K562 (cell line): ENCODE measurements around the gene RALB. TPM values are rescaled to one million over a fixed set of nuclear protein-coding genes. Genes with fewer than 3 reads are reported as not detected.

Experiments
- ARID4B ChIP-seq: sonication (generic); formaldehyde crosslinking; IDR thresholded peaks from 2 replicates; pipeline ENCODE4 v1.8.0; 2022; ENCODE audit warnings: mild to moderate bottlenecking, missing genetic modification reagents
- ATF1 ChIP-seq, 2 experiments: fragments of 450-650 bp in 1 of 2; IDR thresholded peaks; 2 replicates each; pipeline ENCODE4 v1.6.1; 2016; ENCODE audit warnings: missing compliant biosample characterization in 1 of 2, missing genetic modification characterization in 1 of 2
- CHD2 ChIP-seq: IDR thresholded peaks from 2 replicates; pipeline ENCODE4 v1.6.1; 2011; ENCODE audit warnings: low read depth, low read length
- ELF4 ChIP-seq: fragments of 450-650 bp; formaldehyde crosslinking; IDR thresholded peaks from 2 replicates; pipeline ENCODE4 v1.4.0; 2022; ENCODE audit warnings: missing genetic modification characterization
- EP400 ChIP-seq: fragments of 450-650 bp; IDR thresholded peaks from 2 replicates; pipeline ENCODE4 v1.6.1; 2017; ENCODE audit warnings: antibody characterized with exemption, mild to moderate bottlenecking, moderate library complexity
- ETV5 ChIP-seq: sonication (generic); formaldehyde crosslinking; IDR thresholded peaks from 2 replicates; pipeline ENCODE4 v1.4.0; 2020; ENCODE audit warnings: low read depth, mild to moderate bottlenecking, missing genetic modification reagents
- ETV6 ChIP-seq, 3 experiments: fragments of 150-350 bp in 1 of 3; sonication (generic) in 1 of 3; formaldehyde crosslinking in 1 of 3; IDR thresholded peaks; 2 replicates each; pipeline versions ENCODE4 v1.6.1 to v1.8.0; 2014 to 2022; ENCODE audit warnings: borderline replicate concordance in 2 of 3, low read depth in 2 of 3, antibody characterized with exemption in 1 of 3, low read length in 1 of 3, mild to moderate bottlenecking in 1 of 3, missing genetic modification reagents in 1 of 3
- HDGF ChIP-seq: fragments of 450-650 bp; IDR thresholded peaks from 2 replicates; pipeline ENCODE4 v1.6.1; 2016
- HNRNPH1 ChIP-seq: fragments of 200-400 bp; formaldehyde crosslinking; optimal IDR thresholded peaks from 2 replicates; pipeline ENCODE3; 2017; ENCODE audit warnings: low read depth, mild to moderate bottlenecking, low read length, moderate library complexity
- LEF1 ChIP-seq: fragments of 450-650 bp; IDR thresholded peaks from 2 replicates; pipeline ENCODE4 v1.6.1; 2016; ENCODE audit warnings: mild to moderate bottlenecking
- MAFF ChIP-seq: IDR thresholded peaks from 2 replicates; pipeline ENCODE4 v1.6.1; 2012; ENCODE audit warnings: low read length, improper control_type of control experiment
- MAZ ChIP-seq, 2 experiments: fragments of 450-650 bp in 1 of 2; sonication (generic) in 1 of 2; formaldehyde crosslinking; IDR thresholded peaks in 1 of 2; conservative IDR thresholded peaks in 1 of 2; 2 replicates each; pipeline versions ENCODE4 v1.4.0 to v1.5.0; 2020; ENCODE audit warnings: mild to moderate bottlenecking in 1 of 2, missing genetic modification reagents in 1 of 2
- MXI1 ChIP-seq: IDR thresholded peaks from 2 replicates; pipeline ENCODE4 v1.6.1; 2011; ENCODE audit warnings: low read depth, mild to moderate bottlenecking, improper control_type of control experiment, low read length
- NBN ChIP-seq: fragments of 450-650 bp; IDR thresholded peaks from 2 replicates; pipeline ENCODE4 v1.6.1; 2016; ENCODE audit warnings: low read depth, mild to moderate bottlenecking
- NCOA6 ChIP-seq: fragments of 450-650 bp; IDR thresholded peaks from 2 replicates; pipeline ENCODE4 v1.6.1; 2017; ENCODE audit warnings: mild to moderate bottlenecking
- NRF1 ChIP-seq, 2 experiments: fragments of 450-650 bp; IDR thresholded peaks in 1 of 2; conservative IDR thresholded peaks in 1 of 2; 2 replicates each; pipeline ENCODE4 v1.6.1; 2014; ENCODE audit warnings: mild to moderate bottlenecking in 2 of 2
- PCBP2 ChIP-seq: fragments of 200-400 bp; formaldehyde crosslinking; IDR thresholded peaks from 2 replicates; pipeline ENCODE4 v1.6.1; 2018; ENCODE audit warnings: low read length, low read depth, mild to moderate bottlenecking, moderate library complexity; ENCODE audit not compliant: poor library complexity, severe bottlenecking
- RBM15 ChIP-seq: fragments of 200-400 bp; formaldehyde crosslinking; IDR thresholded peaks from 2 replicates; pipeline ENCODE4 v1.6.1; 2018; ENCODE audit warnings: mild to moderate bottlenecking, low read length, moderate library complexity; ENCODE audit not compliant: insufficient read depth
- SRSF3 ChIP-seq: fragments of 200-400 bp; formaldehyde crosslinking; IDR thresholded peaks from 2 replicates; pipeline ENCODE4 v1.6.1; 2016; ENCODE audit warnings: mild to moderate bottlenecking, low read length, moderate library complexity; ENCODE audit not compliant: insufficient read depth
- ZBTB2 ChIP-seq: fragments of 450-650 bp; IDR thresholded peaks from 2 replicates; pipeline ENCODE4 v1.6.1; 2016; ENCODE audit warnings: antibody characterized with exemption
- ZBTB8A ChIP-seq: fragments of 450-650 bp; IDR thresholded peaks from 2 replicates; pipeline ENCODE4 v1.6.1; 2018; ENCODE audit warnings: mild to moderate bottlenecking, moderate library complexity; ENCODE audit not compliant: partially characterized antibody
- ZC3H8 ChIP-seq: fragments of 450-650 bp; IDR thresholded peaks from 2 replicates; pipeline ENCODE4 v1.6.1; 2017
- ZNF121 ChIP-seq: sonication (generic); formaldehyde crosslinking; conservative IDR thresholded peaks from 2 replicates; pipeline ENCODE4 v1.8.0; 2022; ENCODE audit warnings: missing genetic modification reagents
- ZNF143 ChIP-seq: sonication (generic); formaldehyde crosslinking; IDR thresholded peaks from 2 replicates; pipeline ENCODE4 v1.9.0; 2022; ENCODE audit warnings: mild to moderate bottlenecking, missing genetic modification reagents
- ZNF165 ChIP-seq: fragments of 250-450 bp; sonication (Bioruptor Pico); IDR thresholded peaks from 2 replicates; pipeline ENCODE4 v1.4.0; 2020; ENCODE audit warnings: borderline replicate concordance
- ZNF23 ChIP-seq: fragments of 250-450 bp; sonication (Bioruptor Pico); IDR thresholded peaks from 2 replicates; pipeline ENCODE4 v1.4.0; 2020; ENCODE audit warnings: mild to moderate bottlenecking
- ZNF408 ChIP-seq: fragments of 250-450 bp; sonication (Bioruptor Pico); IDR thresholded peaks from 2 replicates; pipeline ENCODE4 v1.4.0; 2020; ENCODE audit warnings: low read depth, mild to moderate bottlenecking, moderate library complexity
- polyA plus RNA-seq, 8 experiments: library from polyadenylated mRNA; depleted of rRNA in 4 of 8; stranded (reverse) in 5 of 8; unstranded in 3 of 8; fragments of >200 nt; fragmentation: Nextera tagmentation in 2 of 8; fragmentation: Illumina TruSeq in 1 of 8; extraction: Ambion mirVana in 2 of 8; extraction: Trizol in 1 of 8; gene quantifications; 2 replicates each; pipeline versions ENCODE4 v1.2.1 to v1.2.3, GENCODE V29; 2011 to 2014; ENCODE audit warnings: inconsistent platforms in 1 of 8, missing spikeins in 1 of 8
- total RNA-seq, 7 experiments: library from RNA; depleted of rRNA in 6 of 7; stranded (reverse); fragments of >200 nt in 6 of 7; fragmentation: Illumina TruSeq in 2 of 7; extraction: Trizol in 2 of 7; gene quantifications; 2 replicates each; pipeline versions ENCODE4 v1.2.1 to v1.2.3, GENCODE V29; 2011 to 2021; ENCODE audit warnings: low replicate concordance in 1 of 7

Gene RALB
- total and polyA plus RNA-seq, 9 of the 15 experiments (the other 6 are each of a cell fraction or from before 2014, with no cell fraction given), result 14.8 to 65.6 (median 38.4) TPM

- TF ChIP-seq ARID4B (CRISPR knock-in tag) (no peak), MAFF (peak; percentile 66), CHD2 (no peak), ZNF165 (no peak), SRSF3 (no peak), RBM15 (no peak), ETV6 (IDR thresholded peaks at IDR 0.05; ENCODE audit: borderline replicate concordance in 1 of 2, low read depth in 2 of 2, low read length in 1 of 2) (0 out of 4 replicates have a peak, but pooled peaks of 1 of the 2 experiments have one; percentile 29), ETV6 (CRISPR knock-in tag; IDR thresholded peaks at IDR 0.05; ENCODE audit: borderline replicate concordance) (no peak), HNRNPH1 (no peak), ZBTB2 (no peak), NCOA6 (no peak), LEF1 (no peak), MXI1 (no peak), ETV5 (CRISPR knock-in tag) (no peak), ZBTB8A (no peak), MAZ (CRISPR knock-in tag; conservative IDR thresholded peaks at IDR 0.05 in 1 of 2, IDR thresholded peaks at IDR 0.05 in 1 of 2) (no peak), ZNF23 (CRISPR knock-in tag) (no peak), ZNF408 (CRISPR knock-in tag) (no peak), ELF4 (no peak), ATF1 (CRISPR knock-in tag; IDR thresholded peaks at IDR 0.05) (no peak), ATF1 (tag; IDR thresholded peaks at IDR 0.05) (no peak), EP400 (no peak), HDGF (no peak), ZC3H8 (no peak), NRF1 (conservative IDR thresholded peaks at IDR 0.05 in 1 of 2, IDR thresholded peaks at IDR 0.05 in 1 of 2) (no peak), ZNF121 (no peak), NBN (no peak), ZNF143 (CRISPR knock-in tag) (no peak), PCBP2 (no peak)
These were observed 4.9 kb downstream of the RALB start (continued) for GRCh38 chr2:120257522-120257921.
